HG03520 (cell line): ENCODE data around the gene FHIT.

Experiments used
- ATAC-seq: cut with Tn5 transposase; IDR thresholded peaks from one replicate; pipeline ENCODE4 v1.9.1; 2021; ENCODE audit warnings: mild to moderate bottlenecking, moderate library complexity; ENCODE audit not compliant: unreplicated experiment

FHIT gene

GRCh38 chr3:61251174-61251972 lies at the start of gene FHIT:
TSS of gene FHIT (minus strand) at chr3:61251452.
- peak; percentile 90 for ATAC-seq

- no peak for ATAC-seq
These were observed 49.5 kb upstream of the FHIT start for GRCh38 chr3:61300786-61301185.

GRCh38 chr3:61300006-61300380 lies 48.7 kb upstream of the FHIT start:
- ATAC-seq = no peak

DNA sequence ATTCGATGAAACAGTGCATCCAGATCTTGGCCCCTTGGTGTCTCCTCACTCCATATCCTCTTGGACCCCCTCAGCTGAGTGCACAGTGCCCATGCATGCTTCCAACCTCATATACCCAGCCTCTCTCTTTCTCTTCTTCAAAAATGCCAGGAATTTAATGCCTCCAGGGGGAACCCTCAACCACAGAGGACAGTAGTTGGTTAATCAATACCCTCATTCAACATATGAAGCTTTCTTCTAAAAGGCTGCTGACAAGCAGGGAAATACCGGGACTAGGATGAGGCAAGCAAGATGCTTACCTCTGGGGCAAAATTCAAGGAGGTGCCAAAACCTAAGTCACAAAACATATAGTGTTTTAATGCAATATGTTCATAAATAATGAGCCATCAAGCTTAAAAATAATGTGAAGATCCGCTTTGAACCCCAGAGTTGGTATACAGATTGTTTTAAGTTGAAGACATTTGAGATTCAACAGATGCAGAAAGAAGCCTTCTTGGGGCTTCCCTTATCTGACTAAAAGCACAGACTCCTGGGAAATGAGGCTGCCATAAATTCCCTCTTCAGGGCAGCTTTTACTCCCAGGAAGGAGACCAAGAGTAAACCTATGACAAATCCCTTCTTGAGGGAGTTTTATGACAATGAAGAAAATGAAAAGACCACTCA lies 48.2 kb upstream of the FHIT start:
- no peak for ATAC-seq

DNA sequence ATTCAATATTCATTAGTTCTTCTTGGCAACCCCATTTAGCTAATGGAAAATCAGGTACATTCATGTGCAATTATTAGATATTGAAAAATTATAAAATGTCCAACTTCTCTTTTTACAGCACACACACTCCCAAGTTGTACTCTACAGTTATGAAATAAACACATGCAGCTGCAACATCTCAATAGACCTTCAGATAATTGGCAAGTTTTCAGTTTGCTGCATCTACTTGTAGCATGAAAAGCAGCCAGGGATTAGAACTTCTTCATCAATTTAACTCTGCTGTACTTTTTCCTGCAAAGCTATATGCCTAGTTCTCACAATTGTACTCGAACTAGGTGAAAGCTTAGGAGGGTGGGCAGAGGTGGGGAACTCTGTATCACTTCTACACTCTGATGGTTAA lies 46.6 kb upstream of the FHIT start:
- ATAC-seq = no peak

- no peak for ATAC-seq
These were observed 37.2 kb upstream of the FHIT start for GRCh38 chr3:61288446-61288845.

DNA sequence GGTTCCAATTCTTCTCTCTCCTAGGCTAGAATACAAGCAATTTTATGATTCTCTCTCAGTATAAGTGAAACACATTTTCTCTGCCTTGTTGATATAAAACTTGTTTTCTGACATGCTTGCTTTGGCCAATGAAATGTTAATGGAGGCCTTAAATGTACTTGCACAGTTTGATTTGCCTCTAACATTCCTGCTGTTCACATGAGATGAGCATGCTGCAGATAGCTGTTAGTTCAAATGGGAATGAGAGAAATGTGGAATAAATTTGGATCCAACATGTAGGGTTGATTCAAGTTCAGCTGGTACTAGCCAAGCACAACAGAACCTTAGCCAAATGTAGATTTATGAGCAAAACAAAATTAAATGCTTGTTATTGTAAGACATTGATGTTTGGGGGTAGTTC lies 32.6 kb upstream of the FHIT start:
- ATAC-seq = no peak

DNA sequence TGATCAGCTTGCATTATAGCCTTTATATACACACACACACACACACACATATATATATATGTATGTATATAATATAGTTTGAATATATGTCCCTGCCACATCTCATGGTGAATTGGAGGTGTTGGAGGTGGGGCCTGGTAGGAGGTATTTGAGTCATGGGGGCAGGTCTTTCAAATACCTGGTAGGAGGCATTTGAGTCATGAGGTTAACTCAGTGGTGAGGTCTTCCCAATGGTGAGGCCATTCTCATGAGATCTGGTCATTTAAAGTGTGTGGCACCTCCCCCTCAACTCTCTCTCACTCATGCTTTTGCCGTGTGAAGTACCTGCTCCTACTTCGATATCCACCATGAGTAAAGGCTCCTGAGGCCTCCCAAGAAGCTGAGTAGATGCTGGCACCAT lies 27.5 kb upstream of the FHIT start:
- ATAC-seq = no peak

- ATAC-seq = no peak
These were observed 26.2 kb upstream of the FHIT start for GRCh38 chr3:61277411-61277810.

DNA sequence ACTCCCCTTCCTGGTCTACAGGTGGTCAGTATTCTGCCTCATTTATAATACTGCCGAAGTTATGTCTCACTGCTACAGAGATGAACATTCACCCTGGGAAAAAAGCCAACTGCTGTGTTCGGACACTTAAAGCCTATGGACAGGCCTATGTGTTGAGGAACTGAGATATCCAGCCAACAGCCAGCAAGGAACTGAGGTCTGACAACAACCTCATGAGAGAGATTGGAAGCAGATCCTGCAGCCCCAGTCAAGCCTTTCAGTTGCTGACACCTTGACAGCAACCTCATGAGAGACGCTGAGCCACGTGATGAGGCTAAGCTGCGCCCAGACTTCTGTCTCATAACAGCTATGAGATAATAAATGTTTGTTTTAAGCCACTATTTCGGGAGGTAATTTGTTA lies 18.2 kb upstream of the FHIT start:
- no peak for ATAC-seq

DNA sequence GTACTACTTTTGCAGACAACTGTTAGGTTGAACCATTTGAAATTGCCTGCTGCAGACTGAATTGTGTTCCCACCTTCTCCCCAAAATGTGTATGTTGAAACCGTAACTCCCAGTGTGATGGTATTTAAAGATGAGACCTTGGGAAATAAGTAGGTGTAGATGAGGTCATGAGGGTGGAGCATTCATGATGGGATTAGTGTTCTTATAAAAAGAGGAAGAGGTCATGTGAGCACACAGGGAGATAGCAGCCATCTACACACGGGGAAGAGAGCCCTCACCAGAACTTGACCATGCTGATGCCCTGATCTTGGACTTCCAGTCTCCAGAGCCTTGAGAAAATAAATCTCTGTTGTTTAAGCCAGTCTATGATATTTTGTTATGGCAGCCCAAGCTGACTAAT lies 17.4 kb upstream of the FHIT start:
- ATAC-seq = no peak

GRCh38 chr3:61264281-61264680 lies 13.0 kb upstream of the FHIT start:
- ATAC-seq = no peak

- no peak for ATAC-seq
These were observed 5.9 kb upstream of the FHIT start for GRCh38 chr3:61257148-61257547.

DNA sequence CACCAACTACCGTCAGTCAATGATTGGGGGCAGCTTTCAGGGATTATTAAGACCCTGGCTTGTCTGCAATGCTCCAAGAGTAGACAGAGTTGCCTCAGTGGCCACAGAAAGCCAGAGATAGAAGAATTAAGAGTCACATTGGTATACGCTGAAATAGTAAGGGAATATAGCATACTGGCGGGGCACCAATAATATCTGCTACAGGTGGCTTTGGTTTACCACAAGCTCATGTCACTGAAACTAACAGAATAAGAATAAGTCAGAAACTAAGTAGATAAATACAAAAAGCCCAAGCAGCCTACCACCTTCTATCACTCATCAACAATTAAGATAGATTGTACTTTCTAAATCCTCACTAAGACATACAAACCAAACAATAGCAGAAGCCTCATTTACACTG lies 2.5 kb upstream of the FHIT start:
- no peak for ATAC-seq

GRCh38 chr3:61252836-61253235 lies 1.6 kb upstream of the FHIT start:
- no peak for ATAC-seq

- no peak for ATAC-seq
These were observed 473 bp downstream of the FHIT start for GRCh38 chr3:61250784-61251173.

DNA sequence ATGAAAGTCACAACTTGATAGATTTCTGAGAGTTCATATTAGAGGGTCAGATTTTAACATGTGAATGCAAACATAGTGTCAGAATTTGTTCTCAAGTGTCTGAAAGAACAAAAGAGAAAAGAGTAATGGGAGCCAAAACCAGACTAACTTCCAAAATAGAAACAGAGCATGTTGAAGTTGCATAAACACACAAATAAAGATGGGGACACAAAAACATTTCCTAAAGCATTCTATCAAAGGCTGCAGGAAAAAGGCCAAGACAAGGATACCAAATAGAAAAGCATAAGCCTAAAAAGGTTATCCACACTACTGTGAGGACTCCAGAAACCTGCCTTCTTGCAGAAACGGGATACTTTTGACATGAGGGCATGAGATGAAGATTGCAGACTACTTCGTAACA lies 2.8 kb downstream of the FHIT start:
- ATAC-seq = no peak

GRCh38 chr3:61247191-61247590 lies 4.1 kb downstream of the FHIT start:
- ATAC-seq = no peak

DNA sequence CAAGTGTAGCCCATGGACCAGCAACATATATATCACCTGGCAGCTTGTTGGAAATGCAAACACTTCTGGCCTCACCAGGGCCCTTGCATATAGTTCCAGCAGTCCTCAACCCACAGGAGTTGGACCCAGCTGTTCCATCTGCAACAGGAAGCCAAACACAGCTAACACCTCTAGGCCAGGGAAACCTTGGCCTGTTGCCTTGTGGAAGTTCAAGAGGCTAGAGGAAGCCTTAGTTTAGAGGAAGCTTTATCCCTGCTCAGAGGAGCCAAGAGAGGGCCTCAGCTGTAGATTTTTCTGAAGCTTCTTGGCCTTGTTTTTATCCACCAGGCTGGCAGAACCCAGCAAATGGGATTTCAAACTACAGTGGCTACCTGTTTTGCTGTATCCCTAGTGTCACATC lies 11.4 kb downstream of the FHIT start:
- no peak for ATAC-seq

DNA sequence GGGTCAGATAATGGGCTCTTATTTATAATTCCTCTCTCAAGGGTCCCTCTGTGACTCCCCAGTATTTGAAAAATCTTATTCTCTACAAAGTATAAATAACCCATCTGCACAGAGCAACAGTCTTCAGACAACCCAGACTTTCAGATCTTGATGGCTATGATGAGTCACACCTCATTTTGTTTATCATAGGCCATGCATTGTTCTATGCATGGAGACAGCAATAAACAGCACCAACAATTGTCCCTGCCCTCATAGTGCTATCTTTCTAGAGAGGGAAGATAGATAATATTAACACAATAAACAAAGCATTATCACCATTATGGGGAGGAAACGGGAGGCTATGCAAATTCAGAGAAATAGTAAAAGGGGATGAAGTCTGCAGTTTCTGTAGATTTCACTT lies 13.4 kb downstream of the FHIT start:
- no peak for ATAC-seq

GRCh38 chr3:61236556-61236955 lies 14.7 kb downstream of the FHIT start:
- peak; percentile 82 for ATAC-seq

- ATAC-seq = no peak
These were observed 17.5 kb downstream of the FHIT start for GRCh38 chr3:61233746-61234145.

DNA sequence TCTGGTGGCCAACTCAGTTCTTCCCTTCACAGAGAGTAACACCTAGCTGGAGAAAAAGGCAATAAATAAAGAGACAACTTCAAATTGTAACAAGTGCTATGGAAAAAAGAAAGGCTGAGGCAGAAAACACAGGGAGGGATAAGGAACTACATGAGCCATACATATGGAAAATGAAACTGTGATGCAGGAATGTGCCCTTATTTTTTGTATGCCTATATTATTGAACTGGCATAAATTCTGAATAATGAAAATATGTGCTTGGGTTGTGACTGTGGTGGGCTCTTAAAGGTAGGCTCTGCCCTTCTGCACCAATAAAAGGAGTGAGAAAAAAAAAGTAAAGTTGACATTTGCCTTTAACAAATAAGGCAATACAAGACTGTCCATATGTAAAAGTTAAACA lies 19.6 kb downstream of the FHIT start:
- no peak for ATAC-seq
